GM11168 (cell line): Measurements from ENCODE around the gene BCKDK.
"Not testable (repeated sequence)": the region's sequence is repeated elsewhere in the genome, so short reads cannot be mapped to it uniquely, and the experiment has no call there.

Experiments
- in situ Hi-C: fragments of 300-500 bp; cut with MboI; formaldehyde crosslinking; loops from one replicate; pipeline ENCODE4 v1.12.0; 2022; ENCODE audit warnings: low sequenced_read_pairs; ENCODE audit not compliant: unreplicated experiment

The BCKDK gene

DNA sequence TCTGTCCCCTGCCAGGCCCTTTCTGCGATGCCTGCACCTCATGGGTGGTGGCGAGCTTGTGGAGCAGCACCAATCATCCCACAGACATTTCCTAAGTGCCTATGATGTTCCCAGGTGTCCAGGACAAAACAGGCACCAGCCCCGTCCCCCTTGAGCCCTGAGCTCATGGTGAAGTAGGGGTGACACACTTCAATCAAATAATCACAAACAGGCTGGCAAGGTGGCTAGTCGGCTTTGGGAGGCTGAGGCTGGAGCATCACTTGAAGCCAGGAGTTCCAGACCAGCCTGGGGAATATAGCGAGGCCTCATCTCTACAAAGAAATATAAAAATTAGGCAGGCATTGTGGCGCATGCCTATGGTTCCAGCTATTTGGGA lies 28.1 kb downstream of the BCKDK start:
- in situ Hi-C loops, result no loop called here

DNA sequence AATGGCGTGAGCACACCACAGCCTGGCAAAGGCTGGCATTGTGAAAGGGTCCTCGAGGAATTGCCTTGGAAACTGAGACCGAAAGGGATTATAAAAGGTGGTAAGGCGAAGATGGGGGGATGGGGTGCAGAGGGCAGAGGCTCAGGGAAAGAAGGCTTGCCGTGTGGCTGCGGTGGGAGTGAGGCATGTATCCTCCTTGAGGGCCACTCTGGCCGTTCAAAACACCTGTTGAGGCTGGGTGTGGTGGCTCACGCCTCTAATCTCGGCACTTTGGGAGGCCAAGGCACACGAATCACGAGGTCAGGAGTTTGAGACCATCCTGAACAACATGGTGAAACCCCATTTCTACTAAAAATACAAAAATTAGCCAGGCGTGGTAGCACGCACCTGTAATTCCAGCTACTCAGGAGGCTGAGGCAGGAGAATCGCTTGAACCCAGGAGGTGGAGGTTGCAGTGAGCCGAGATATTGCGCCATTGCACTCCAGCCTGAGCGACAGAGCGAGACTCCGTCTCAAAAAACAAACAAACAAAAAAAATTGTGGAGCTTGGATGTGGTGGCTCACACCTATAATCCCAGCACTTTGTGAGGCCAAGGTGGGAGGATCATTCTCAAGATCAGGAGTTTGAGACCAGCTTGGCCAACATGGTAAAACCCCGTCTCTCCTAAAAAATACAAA lies 28.8 kb downstream of the BCKDK start:
- in situ Hi-C loops, result not testable (repeated sequence)

DNA sequence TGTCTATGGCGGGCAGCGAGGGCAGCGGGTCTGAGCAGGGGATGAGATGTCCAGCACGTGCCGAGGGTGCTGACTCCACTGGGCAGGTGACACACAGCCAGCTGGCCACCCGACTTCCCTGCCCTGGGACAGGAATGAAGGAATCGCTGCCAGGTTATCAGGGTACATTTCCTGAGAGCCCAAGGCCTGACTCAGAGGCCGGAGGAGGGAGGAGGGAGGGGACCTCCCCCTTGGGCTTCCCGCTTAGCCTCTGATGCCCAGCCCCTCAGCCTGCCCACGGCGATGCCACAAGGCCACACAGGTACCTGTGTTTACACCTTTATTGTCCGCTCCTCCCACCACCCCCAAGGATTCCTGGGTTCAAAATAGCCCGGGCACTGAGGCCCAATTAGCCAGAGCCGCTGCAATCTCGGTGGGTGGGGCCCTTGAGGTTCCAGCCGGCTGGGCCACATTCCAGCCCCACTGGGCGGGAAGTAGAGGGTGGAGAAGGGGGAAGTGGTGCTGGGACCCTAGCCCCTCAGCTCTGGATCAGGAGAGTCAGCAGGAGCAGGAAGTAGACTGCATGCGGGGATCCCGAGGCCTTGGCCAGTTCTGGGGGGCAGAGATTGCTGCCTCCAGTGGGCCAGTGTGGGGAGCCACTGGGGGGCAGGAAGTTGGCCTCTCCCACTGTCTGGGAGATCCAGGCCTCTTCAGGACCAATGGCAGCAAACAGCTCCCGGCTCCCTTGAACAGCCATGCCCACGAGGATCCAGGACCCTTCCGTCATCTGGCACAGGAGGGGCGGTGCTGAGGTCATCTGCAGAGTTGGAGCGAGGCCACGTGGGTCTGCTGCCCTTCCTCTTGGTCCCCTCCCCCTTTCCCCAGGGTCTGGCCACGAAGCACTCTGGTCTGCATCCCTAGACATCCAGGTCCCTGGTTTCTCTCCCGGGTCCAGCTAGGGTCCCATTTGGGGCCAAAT lies 30.7 kb downstream of the BCKDK start:
- in situ Hi-C loops, result no loop called here

DNA sequence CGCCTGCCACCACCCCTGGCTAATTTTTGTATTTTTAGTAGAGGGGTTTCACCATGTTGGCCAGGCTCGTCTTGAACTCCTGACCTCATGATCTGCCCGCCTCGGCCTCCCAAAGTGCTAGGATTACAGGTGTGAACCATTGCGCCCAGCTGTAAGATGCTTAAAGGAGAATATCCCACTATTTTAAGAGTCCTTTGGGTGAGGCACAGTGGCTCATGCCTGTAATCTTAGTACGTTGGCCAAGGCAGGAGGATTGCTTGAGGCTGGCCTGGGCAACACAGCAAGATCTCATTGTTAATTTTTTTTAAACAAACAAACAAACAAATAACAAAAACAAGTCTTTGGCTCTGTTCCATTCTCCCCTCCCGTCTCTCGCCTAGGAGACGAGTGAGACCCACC lies 32.9 kb downstream of the BCKDK start:
- in situ Hi-C loops, result not testable (repeated sequence)

- in situ Hi-C loops, result no loop called here
These were observed 33.4 kb downstream of the BCKDK start for GRCh38 chr16:31141489-31142108.

GRCh38 chr16:31142109-31143010 lies 34.2 kb downstream of the BCKDK start:
- in situ Hi-C loops, result no loop called here

DNA sequence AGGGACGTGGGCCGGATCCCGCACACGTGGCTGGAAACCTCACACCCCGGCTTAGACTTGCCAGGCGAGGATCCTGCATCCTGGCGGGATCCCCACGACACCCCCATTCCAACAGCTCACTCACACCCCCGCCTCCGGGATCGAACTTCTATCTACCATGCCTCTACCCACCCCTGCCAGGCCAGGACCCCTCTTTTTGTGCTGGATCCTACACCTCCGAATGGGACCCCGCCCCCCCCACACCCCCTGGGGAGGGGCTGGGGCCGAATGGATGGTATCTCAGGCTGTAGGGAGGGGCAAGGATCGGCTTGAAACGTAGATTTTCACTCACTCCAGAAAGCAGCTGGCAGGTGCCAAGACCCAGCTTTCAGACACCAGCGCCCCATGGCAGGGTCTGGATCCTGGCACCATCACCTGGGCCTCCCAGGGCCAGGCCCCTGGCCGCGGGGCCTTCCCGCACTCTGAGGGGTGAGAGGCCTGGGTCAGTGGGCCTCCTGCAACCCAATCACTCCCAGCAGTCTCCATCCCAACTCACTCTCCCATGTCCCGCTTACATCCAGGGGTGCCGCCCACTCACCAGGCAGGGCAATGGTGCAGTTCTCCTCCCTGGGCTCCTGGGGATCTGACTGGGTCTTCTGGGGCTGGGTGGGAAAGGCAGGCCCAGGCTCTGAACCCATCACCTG lies 35.0 kb downstream of the BCKDK start:
- in situ Hi-C loops, result no loop called here

- in situ Hi-C loops, result no loop called here
These were observed 35.5 kb downstream of the BCKDK start for GRCh38 chr16:31143694-31144148.

- in situ Hi-C loops, result not testable (repeated sequence)
These were observed 36.2 kb downstream of the BCKDK start for GRCh38 chr16:31144418-31144817.

GRCh38 chr16:31145398-31145990 lies 37.3 kb downstream of the BCKDK start:
- in situ Hi-C loops, result no loop called here

- in situ Hi-C loops, result no loop called here
These were observed 39.4 kb downstream of the BCKDK start for GRCh38 chr16:31147574-31147973.

DNA sequence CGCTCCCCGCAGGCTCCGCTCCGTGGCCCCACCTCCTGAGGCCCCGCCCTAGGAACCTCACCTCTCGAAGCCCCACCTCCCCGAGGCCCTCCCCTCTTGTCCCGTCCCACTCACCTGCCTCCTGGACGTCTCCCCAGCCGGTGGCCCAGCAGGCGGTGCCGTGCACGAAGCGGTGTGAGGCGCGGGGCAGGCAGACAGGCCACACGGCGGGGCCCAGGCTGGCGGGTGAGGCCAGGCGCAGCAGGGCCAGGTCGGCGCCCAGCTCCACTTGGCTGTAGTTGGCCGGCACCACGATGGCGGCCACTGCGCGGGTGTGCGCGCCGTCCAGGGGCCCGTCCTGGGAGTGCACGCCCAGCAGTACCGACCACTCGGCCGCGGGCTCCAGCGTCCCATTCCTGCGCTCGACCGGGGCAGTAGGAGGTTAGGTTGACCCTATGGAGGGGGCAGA lies 40.1 kb downstream of the BCKDK start:
- in situ Hi-C loops, result no loop called here

GRCh38 chr16:31148896-31149295 lies 40.7 kb downstream of the BCKDK start:
- in situ Hi-C loops, result no loop called here

- in situ Hi-C loops, result no loop called here
These were observed 41.1 kb downstream of the BCKDK start for GRCh38 chr16:31149332-31149731.

DNA sequence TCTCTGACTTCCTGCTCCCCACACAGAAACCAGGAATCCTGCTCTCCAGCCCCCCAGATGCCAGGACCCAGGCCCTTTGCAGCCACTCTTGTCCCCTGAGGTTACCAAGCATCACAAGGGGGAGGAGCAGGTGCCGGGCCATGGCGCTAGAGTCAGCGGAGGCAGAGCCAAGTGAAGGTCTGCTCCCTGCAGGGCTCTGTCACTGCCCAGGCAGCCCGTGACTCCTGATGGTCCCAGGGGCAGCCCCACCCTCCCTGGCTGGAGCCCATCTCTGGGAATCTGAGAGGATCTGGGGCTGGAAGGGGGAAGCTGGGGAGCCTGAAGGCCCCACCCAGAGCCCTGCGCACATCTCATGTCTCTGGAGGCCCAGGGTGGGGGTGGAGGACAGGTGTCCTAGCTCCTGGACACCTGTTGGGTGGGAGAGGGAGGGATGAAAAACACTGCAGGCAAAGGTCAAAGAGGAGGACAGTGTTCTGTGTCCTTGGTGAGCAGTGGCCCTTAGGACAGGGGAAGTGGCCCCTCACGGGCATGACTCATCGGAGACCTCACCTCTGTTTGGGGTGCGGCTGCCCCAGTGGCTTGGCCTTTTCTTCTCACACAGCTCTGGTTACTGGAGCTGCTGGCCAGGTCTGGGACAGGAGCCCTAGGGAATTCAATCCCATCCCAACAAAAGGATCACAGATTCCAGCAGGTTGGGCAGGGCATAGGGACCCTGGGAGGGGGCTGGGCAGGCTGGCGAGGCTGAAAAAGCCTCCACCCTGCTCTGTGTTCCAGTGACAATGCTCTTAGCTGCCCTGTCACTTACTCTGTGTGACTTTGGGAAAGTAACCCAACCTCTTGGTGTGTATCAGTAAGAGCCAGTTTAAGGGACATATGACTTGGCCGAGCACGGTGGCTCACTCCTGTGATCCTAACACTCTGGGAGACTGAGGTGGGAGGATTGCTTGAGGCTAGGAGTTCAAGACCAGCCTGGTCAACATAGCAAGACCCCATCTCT lies 42.0 kb downstream of the BCKDK start, which contains the start of gene PRSS36:
Gene PRSS36 (minus strand): TSS at position 173 of the 997 bp plus-strand sequence. CDS start 31 bp downstream, at position 142.
- in situ Hi-C loops, result no loop called here

- in situ Hi-C loops, result not testable (repeated sequence)
These were observed 42.8 kb downstream of the BCKDK start for GRCh38 chr16:31150976-31151375.

DNA sequence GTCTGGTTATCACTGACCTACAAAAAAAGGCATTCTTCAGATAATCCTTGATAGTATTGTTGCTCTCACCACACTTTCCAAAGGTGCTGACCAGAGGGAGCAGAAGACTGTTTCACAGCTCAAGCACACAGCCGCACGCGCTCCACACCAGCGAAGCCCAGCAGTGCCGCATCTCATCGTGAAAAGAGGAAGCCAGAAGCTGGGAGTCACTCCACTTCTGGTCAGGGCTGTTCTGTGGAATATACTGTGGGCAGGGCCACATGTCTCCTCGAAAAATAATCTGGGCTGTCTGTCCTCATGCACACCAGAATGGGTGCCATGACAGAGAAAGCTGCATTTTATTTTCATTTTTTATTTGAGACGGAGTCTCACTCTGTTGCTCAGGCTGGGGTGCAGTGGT lies 49.0 kb downstream of the BCKDK start:
- in situ Hi-C loops, result no loop called here
